Iris pigment epithelial cell (primary cell): ENCODE results near the gene NANOGP8.
"Not testable (repeated sequence)": the region's sequence is repeated elsewhere in the genome, so short reads cannot be mapped to it uniquely, and the experiment has no call there.

Source experiments
- DNase-seq: peaks from one replicate; pipeline ENCODE4 v3.0.0-alpha.2; 2011; ENCODE audit warnings: low read depth

NANOGP8 gene

GRCh38 chr15:35092846-35093245, 7.8 kb upstream of the NANOGP8 start:
- no peak for DNase-seq

GRCh38 chr15:35092311-35092710, 7.2 kb upstream of the NANOGP8 start:
- DNase-seq: no peak

- no peak for DNase-seq
Measured at GRCh38 chr15:35090104-35090807, 5.2 kb upstream of the NANOGP8 start.

- DNase-seq: no peak
Measured at GRCh38 chr15:35089551-35089950, 4.5 kb upstream of the NANOGP8 start.

DNA sequence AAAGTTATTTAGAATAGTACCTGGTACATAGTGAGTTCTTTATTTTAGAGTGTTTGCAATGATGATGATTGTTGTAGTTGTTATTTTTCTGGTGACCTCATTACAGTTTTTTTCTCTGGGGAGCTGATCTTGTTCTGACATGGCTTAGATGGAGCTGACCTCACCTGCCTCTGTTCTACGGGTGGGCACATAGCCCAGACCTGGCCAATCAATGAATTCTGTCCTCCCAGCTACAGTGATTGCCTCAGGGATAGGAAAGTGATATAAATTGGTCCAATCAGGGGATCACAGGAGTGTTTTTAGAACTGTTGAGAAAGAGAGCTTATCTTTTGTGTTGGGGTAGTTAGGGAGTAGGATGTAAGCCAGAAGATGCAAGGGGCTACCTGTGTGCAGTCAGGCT, 3.2 kb upstream of the NANOGP8 start:
- DNase-seq: no peak

DNA sequence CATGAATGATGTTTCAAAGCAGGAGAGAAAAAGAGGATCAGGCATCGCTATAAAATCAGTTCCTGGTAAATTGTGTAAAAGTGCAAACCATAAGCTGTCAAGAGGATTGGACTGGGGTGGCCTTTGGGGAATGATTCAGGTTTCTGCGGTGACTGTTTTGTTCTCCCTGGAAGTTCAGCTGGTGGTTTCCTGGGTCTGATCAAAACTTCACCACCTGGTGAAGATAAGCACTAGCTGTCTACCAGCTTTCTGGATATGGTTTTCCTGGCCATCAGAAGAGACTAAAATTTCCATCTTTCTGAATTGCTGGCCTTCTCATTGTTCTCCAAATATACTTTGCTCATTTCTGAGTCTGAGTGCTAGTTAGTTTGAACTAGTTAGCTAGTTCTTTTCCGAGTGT, 2.7 kb upstream of the NANOGP8 start:
- DNase-seq: no peak

GRCh38 chr15:35082371-35083348, 2.4 kb downstream of the NANOGP8 start:
- not testable (repeated sequence) for DNase-seq

- DNase-seq: not testable (repeated sequence)
Measured at GRCh38 chr15:35081626-35082365, 3.3 kb downstream of the NANOGP8 start.

- no peak for DNase-seq
Measured at GRCh38 chr15:35080226-35080625, 4.9 kb downstream of the NANOGP8 start.

GRCh38 chr15:35078221-35078915, 6.7 kb downstream of the NANOGP8 start:
- peak; percentile 61 for DNase-seq

DNA sequence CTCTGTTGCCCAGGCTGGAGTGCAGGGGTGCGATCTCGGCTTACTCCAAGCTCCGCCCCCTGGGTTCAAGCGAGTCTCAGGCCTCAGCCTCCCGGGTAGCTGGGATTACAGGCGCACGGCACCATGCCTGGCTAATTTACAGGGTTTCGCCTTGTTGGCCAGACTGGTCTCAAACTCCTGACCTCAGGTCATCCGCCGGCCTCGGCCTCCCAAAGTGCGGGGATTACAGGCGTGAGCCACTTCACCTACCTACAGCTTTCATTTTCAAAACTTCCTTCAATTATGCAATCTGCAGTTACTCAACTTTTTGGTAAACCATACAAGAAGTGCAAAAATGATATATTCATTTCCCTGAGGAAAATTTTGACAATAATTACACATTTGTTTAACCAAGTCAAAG, 14.0 kb downstream of the NANOGP8 start:
- no peak for DNase-seq

DNA sequence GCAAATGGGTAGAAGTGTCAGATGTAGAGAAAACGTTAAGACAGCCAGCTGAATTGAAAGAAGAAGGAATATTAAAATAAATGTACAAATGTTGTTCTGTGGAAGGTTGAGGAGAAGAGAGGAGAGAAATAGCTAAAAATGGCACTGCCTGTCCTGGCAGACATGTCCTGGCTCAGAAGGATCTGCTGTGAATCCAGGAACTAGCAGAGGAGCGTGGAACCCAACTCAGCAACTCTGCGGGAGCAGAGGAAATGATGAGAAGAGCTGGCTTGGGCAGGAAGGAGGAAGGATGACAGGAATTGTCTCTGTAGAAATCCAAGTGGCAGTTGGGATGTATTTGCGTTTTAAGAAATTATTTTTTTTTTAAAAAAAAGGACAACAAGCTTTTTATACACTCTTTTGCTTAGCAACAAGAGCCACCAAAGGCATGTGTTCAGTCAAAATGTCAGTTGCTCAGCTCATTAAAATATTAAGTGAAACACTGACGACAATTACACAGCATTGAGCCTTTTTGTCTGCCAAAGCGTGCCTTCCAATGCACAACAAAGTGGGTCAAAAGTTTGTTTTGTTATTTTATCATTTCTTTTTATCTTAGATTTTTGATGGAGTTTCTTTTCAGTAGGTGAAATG, 16.1 kb downstream of the NANOGP8 start:
- DNase-seq: no peak

- peak; percentile 23 for DNase-seq
Measured at GRCh38 chr15:35067496-35068347, 17.4 kb downstream of the NANOGP8 start.

- no peak for DNase-seq
Measured at GRCh38 chr15:35066094-35066493, 19.0 kb downstream of the NANOGP8 start.

DNA sequence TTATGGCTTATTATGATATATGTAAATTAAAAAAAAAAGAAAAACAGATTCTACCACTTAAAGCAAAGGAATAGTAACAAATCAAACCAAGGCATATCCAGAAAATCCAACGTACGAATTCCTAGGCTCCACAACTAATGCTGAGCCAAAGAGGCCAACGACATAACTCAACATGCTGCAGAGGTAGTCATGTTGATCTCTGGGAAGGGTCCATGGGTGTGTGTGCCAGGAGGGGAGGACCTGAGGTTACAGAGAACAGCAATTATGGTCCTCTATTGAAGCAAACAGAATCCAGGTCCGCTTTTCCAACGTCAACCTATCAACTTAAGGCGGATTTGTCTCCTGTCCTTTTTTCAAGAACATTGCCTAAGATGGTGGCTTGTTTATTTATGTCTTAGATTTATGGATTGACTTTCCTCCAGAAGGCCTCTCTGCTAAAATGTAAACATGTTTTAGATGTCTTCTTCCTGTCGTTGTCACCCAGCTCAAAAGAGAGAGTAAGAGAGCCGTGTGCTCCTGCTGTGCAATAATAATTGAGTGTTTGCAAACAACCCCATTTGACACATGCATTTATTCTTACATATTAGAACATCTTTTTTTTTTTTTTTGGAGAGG, 20.4 kb downstream of the NANOGP8 start:
- DNase-seq: no peak

- DNase-seq: no peak
Measured at GRCh38 chr15:35062738-35063099, 22.4 kb downstream of the NANOGP8 start.

- no peak for DNase-seq
Measured at GRCh38 chr15:35061825-35062737, 23.0 kb downstream of the NANOGP8 start.

DNA sequence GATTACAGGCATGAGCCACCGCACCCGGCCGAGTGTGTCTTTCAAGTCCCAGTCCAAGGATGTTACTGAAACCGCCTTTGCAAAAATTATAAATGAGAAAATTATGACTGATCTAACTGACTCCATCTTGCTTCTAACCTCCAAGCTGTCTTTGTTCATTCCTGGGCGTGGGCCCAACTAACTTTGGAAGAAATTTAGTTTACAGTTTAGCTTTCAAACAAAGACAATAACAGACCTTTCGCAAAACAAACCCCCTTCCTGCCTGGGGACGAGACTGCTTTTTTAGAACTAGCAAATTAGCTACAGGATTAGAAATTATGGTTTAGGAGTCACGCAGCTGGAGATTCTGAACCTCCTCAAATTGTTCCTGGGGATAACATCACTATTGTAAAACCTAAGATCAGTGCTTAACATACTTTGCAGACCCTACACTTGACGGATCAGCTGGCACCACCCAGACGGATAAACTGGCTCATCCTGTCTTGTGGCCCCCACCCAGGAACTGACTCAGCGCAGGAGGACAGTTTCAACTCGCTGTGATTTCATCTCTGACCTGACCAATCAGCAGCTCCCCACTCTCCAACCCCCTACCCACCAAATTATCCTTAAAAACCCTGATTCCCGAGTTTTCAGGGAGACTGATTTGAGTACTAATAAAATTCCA, 23.8 kb downstream of the NANOGP8 start:
- DNase-seq: peak; percentile 15
